GM12801 (cell line): ENCODE results near the gene COA6.

Experiments used
- TF ChIP-seq, protein P1 (sequence below): IDR thresholded peaks from one replicate; pipeline ENCODE4 v1.5.1; 2011; ENCODE audit warnings: control low read depth; ENCODE audit not compliant: insufficient read length; ENCODE audit errors: extremely low read depth

Gene COA6

DNA sequence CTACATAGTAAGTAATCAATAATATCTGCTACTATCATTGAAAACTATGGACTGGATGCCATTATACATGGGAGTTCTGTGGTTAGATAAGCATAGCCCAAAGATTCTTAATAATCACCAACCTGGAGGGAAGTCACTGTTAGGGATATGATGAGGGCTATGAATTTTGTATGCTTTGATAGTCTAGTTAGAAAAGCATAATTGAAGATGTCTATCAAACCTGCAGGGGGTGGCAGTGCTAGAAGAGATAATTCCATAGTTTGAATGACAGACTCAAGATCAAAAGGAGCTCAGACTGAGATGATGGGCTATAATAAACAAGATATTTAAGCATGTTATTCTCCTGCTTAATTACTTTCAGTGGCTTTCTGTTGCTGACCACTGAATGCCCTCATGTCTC is 15.4 kb upstream of the COA6 start:
- TF ChIP-seq, protein P1, sequence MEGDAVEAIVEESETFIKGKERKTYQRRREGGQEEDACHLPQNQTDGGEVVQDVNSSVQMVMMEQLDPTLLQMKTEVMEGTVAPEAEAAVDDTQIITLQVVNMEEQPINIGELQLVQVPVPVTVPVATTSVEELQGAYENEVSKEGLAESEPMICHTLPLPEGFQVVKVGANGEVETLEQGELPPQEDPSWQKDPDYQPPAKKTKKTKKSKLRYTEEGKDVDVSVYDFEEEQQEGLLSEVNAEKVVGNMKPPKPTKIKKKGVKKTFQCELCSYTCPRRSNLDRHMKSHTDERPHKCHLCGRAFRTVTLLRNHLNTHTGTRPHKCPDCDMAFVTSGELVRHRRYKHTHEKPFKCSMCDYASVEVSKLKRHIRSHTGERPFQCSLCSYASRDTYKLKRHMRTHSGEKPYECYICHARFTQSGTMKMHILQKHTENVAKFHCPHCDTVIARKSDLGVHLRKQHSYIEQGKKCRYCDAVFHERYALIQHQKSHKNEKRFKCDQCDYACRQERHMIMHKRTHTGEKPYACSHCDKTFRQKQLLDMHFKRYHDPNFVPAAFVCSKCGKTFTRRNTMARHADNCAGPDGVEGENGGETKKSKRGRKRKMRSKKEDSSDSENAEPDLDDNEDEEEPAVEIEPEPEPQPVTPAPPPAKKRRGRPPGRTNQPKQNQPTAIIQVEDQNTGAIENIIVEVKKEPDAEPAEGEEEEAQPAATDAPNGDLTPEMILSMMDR = no peak

DNA sequence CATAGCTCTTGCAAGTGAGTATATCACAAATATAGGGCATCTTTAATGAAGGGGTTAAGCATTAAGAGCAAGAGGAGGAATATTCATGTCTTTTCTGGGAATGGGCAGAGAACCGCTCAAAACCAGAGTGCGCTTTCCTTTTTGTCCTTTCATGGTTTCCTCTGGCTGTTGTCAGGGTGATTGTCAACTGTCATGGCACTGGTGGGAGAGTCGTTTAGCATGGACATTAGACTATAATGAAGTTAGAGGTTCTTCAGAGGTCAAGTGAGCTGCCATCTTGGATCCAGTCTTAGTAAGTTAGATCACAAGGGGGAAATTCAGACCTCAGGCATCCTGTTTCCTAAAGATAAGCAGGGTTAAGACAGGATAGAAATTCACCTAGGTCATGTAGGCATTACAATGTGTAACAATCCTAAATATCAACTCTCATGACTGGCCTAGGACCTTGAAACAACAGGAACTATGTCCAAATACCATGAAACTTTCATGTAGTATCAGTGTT is 12.1 kb upstream of the COA6 start:
- TF ChIP-seq, protein P1 = no peak

- TF ChIP-seq, protein P1 = no peak
Measured at GRCh38 chr1:234362558-234362957, 10.7 kb upstream of the COA6 start.

DNA sequence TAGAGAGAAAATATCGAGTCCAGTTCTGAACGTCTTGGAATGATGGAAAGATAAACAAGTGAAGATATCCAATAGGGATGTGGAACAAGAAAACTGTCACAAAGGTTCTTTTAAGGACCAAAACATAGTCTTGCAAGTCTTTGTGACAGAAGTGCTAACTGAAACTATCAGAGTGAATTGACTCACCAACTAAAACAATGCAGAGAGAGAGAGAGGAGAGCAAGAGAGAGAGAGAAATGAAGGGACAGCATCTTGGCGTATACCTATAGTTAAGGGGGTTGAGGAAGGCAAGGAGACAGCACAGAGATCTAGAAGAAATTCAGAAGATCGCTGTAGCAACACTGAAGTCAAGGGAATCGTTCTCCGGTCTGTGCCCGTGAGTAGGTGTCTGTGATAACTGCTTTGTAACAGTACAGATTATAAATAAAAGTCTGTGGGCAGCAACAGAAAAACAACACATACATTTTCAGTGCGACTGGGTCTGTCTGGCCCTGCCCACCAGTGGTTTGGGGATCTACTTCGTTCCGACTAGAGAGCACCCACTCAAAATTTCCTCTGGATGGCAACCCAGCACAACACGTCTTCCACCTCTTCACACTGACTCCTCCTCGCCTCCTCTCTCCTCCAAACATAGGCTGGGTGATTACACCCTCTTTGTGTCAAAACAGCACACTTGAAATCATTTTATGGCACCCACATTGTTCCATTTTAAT is 4.8 kb upstream of the COA6 start:
- TF ChIP-seq, protein P1 = no peak

GRCh38 chr1:234369033-234369430 is 4.2 kb upstream of the COA6 start:
- TF ChIP-seq, protein P1 = no peak

DNA sequence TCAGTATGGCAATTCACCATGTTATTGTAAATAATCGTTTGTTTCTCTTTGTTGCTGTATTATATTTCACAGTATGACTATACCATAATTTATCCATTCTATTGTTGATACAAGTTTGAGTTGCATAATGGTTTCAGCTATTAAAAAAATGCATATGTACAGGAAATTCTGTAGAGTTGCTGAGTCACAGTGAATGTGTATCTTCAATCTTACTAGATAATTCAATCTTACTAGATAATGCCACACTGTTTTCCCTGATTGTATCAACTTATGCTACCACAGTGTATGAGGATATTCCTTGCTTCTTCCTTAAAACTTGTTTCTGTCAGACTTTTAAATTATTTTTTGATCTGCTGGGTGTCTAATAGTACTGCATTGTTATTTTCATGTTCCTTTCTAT is 3.5 kb upstream of the COA6 start:
- TF ChIP-seq, protein P1 = no peak

GRCh38 chr1:234371414-234371813 is 1.8 kb upstream of the COA6 start:
- TF ChIP-seq, protein P1 = no peak
